ENCODE results near the gene MCRS1. TPM values are rescaled to one million over a fixed set of nuclear protein-coding genes. Genes with fewer than 3 reads are reported as not detected.

The MCRS1 gene
- total RNA-seq, 1 donor from 2014 or later: 50.0 TPM

- ATAC-seq (no peak), DNase-seq (no peak)
- H3K27ac ChIP-seq: no peak overlapping the region
- TF ChIP-seq, protein P1, sequence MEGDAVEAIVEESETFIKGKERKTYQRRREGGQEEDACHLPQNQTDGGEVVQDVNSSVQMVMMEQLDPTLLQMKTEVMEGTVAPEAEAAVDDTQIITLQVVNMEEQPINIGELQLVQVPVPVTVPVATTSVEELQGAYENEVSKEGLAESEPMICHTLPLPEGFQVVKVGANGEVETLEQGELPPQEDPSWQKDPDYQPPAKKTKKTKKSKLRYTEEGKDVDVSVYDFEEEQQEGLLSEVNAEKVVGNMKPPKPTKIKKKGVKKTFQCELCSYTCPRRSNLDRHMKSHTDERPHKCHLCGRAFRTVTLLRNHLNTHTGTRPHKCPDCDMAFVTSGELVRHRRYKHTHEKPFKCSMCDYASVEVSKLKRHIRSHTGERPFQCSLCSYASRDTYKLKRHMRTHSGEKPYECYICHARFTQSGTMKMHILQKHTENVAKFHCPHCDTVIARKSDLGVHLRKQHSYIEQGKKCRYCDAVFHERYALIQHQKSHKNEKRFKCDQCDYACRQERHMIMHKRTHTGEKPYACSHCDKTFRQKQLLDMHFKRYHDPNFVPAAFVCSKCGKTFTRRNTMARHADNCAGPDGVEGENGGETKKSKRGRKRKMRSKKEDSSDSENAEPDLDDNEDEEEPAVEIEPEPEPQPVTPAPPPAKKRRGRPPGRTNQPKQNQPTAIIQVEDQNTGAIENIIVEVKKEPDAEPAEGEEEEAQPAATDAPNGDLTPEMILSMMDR (IDR thresholded peaks at IDR 0.05): no peak
- no peaks in the 10 kb centered on the region for H3K27me3 ChIP-seq (ENCODE audit: low read depth)
- intact Hi-C loops (cut with DNase I): no loop called here
- H3K4me3 ChIP-seq: no peak overlapping the region
- peaks cover 6% of the 10 kb centered on the region for H3K36me3 ChIP-seq
- H3K9me3 ChIP-seq: no peaks in the 10 kb centered on the region
- H3K4me1 ChIP-seq: peaks cover 6% of the 10 kb centered on the region
Measured at GRCh38 chr12:49578471-49579112, 10.7 kb upstream of the MCRS1 start.

GRCh38 chr12:49577589-49578315 lies 9.8 kb upstream of the MCRS1 start:
- Histone ChIP-seq H3K4me3 (no peak overlapping the region), H3K36me3 (peaks cover 10% of the 10 kb centered on the region)

DNA sequence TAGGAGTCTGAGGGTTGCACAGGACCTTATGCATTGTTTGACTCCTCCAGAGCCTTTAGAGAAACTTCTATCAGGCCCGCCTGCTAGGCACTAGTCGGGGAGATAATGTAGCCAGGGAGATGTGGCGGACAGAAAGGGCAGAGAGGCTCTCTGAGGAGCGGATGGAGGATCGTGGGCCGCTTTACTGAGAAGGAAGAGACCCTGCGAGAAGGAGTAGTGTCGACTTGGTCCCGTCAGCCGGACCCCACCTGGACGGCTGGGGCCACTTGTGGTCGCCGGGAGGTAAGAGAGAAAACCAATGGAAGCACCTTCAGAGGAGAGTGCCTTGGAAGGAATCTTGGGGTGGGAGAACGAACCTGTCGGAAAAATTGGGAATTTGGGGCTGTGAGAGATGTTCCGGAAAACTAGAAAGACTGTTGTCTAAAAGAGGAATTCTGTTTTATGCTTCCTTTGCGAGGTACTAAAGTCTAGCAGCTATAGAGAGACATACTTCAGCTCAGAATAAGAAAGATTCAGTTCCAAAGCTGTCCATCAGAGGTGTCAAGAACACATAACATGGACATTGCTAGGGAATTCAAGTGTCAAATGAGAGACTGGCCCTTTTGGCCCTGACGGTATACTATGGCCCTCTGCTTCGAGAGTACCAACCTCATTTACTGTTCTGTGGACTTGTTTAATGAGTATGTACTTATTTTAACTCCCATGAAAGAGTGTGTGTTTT lies 660 bp upstream of the MCRS1 start:
- peak in 1 of 2 donors; percentile 14 for ATAC-seq

More at GRCh38 chr12:49577589-49578315, 9.8 kb upstream of the MCRS1 start:
- TF ChIP-seq, protein P1 (IDR thresholded peaks at IDR 0.05): no peak
- DNase-seq: no peak
- no peak overlapping the region for H3K27ac ChIP-seq
- no peaks in the 10 kb centered on the region for H3K27me3 ChIP-seq (ENCODE audit: low read depth)
- no peaks in the 10 kb centered on the region for H3K9me3 ChIP-seq
- peaks cover 6% of the 10 kb centered on the region for H3K4me1 ChIP-seq
- intact Hi-C loops (cut with DNase I): no loop called here
- no peak for ATAC-seq

GRCh38 chr12:49567302-49567610 lies 686 bp downstream of the MCRS1 start:
- no peak for DNase-seq
- Histone ChIP-seq H3K27ac (peak overlapping the region; percentile 96), H3K9me3 (no peaks in the 10 kb centered on the region), H3K4me1 (peaks cover 22% of the 10 kb centered on the region), H3K36me3 (peaks cover 33% of the 10 kb centered on the region), H3K4me3 (peak overlapping the region; percentile 98), H3K27me3 (ENCODE audit: low read depth) (no peaks in the 10 kb centered on the region)
- peak; percentile 10 to 24 for ATAC-seq
- intact Hi-C loops (cut with DNase I): no loop called here
- TF ChIP-seq, protein P1 (IDR thresholded peaks at IDR 0.05): no peak

More for the DNA sequence above, 660 bp upstream of the MCRS1 start:
- Histone ChIP-seq H3K27ac (peak overlapping the region; percentile 96), H3K9me3 (no peaks in the 10 kb centered on the region), H3K36me3 (peaks cover 24% of the 10 kb centered on the region), H3K4me3 (peak overlapping the region; percentile 98), H3K4me1 (peaks cover 22% of the 10 kb centered on the region), H3K27me3 (ENCODE audit: low read depth) (no peaks in the 10 kb centered on the region)
- TF ChIP-seq, protein P1 (IDR thresholded peaks at IDR 0.05): no peak
- no peak for DNase-seq
- intact Hi-C loops (cut with DNase I): no loop called here

- intact Hi-C loops (cut with DNase I): no loop called here
- Histone ChIP-seq H3K27ac (no peak overlapping the region), H3K27me3 (ENCODE audit: low read depth) (no peaks in the 10 kb centered on the region), H3K4me3 (peak overlapping the region; percentile 98), H3K4me1 (peaks cover 22% of the 10 kb centered on the region), H3K36me3 (peaks cover 42% of the 10 kb centered on the region), H3K9me3 (no peaks in the 10 kb centered on the region)
- no peak for ATAC-seq
- DNase-seq: no peak
- TF ChIP-seq, protein P1 (IDR thresholded peaks at IDR 0.05): no peak
Measured at GRCh38 chr12:49566361-49566760, 1.6 kb downstream of the MCRS1 start.
